HepG2 (cell line): ENCODE measurements around the gene USP11. TPM values are rescaled to one million over a fixed set of nuclear protein-coding genes. Genes with fewer than 3 reads are reported as not detected.
A peak's percentile ranks its signal among the peaks of the same experiment; 100 is the strongest.

Experiments
- FOXJ3 ChIP-seq: sonication (generic); formaldehyde crosslinking; IDR thresholded peaks from 2 replicates; pipeline ENCODE4 v1.4.0; 2020; ENCODE audit warnings: missing genetic modification reagents, mild to moderate bottlenecking, borderline replicate concordance
- FOXM1 ChIP-seq: sonication (generic); formaldehyde crosslinking; IDR thresholded peaks from 2 replicates; pipeline ENCODE4 v1.5.0; 2020; ENCODE audit warnings: missing genetic modification reagents
- GTF3A ChIP-seq: sonication (generic); formaldehyde crosslinking; conservative IDR thresholded peaks from 2 replicates; pipeline ENCODE4 v1.4.0; 2020; ENCODE audit warnings: mild to moderate bottlenecking, missing genetic modification reagents
- HOXA9 ChIP-seq: sonication (generic); formaldehyde crosslinking; IDR thresholded peaks from 2 replicates; pipeline ENCODE4 v1.8.1; 2022; ENCODE audit warnings: missing genetic modification reagents, mild to moderate bottlenecking, moderate library complexity, borderline replicate concordance
- IRF2 ChIP-seq: IDR thresholded peaks from 2 replicates; pipeline ENCODE4 v1.6.1; 2018; ENCODE audit warnings: missing genetic modification reagents, missing compliant biosample characterization
- ISX ChIP-seq: sonication (generic); formaldehyde crosslinking; conservative IDR thresholded peaks from 2 replicates; pipeline ENCODE4 v1.5.0; 2020; ENCODE audit warnings: missing genetic modification reagents
- KDM2A ChIP-seq: sonication (generic); formaldehyde crosslinking; IDR thresholded peaks from 2 replicates; pipeline ENCODE4 v1.4.0; 2020; ENCODE audit warnings: low read depth, missing genetic modification reagents, borderline replicate concordance
- KMT2B ChIP-seq: IDR thresholded peaks from 2 replicates; pipeline ENCODE4 v1.6.1; 2016; ENCODE audit warnings: missing genetic modification reagents, missing compliant biosample characterization
- MXI1 ChIP-seq: IDR thresholded peaks from 3 replicates; pipeline ENCODE4 v1.6.1; 2012; ENCODE audit warnings: low read depth, low read length, inconsistent platforms, borderline replicate concordance
- NAIF1 ChIP-seq: sonication (generic); formaldehyde crosslinking; IDR thresholded peaks from 2 replicates; pipeline ENCODE4 v1.5.0; 2020; ENCODE audit warnings: mild to moderate bottlenecking, missing genetic modification reagents, borderline replicate concordance
- NFATC3 ChIP-seq: sonication (generic); formaldehyde crosslinking; IDR thresholded peaks from 2 replicates; pipeline ENCODE4 v1.5.1; 2020; ENCODE audit warnings: mild to moderate bottlenecking, missing genetic modification reagents
- NFKB2 ChIP-seq: sonication (generic); formaldehyde crosslinking; IDR thresholded peaks from 2 replicates; pipeline ENCODE4 v1.4.0; 2020; ENCODE audit warnings: missing genetic modification reagents, borderline replicate concordance
- RNF2 ChIP-seq: fragments of 450-650 bp; conservative IDR thresholded peaks from 2 replicates; pipeline ENCODE4 v1.6.1; 2016; ENCODE audit warnings: low read depth
- SIX4 ChIP-seq: sonication (generic); formaldehyde crosslinking; IDR thresholded peaks from 2 replicates; pipeline ENCODE4 v1.4.0; 2020; ENCODE audit warnings: missing genetic modification reagents
- SP1 ChIP-seq, 2 experiments: fragments of 450-650 bp in 1 of 2; sonication (generic) in 1 of 2; formaldehyde crosslinking in 1 of 2; IDR thresholded peaks; 2 replicates each; pipeline versions ENCODE4 v1.4.0 to v1.6.1; 2016 to 2020; ENCODE audit warnings: missing genetic modification reagents in 1 of 2
- SPEN ChIP-seq: sonication (generic); formaldehyde crosslinking; IDR thresholded peaks from 2 replicates; pipeline ENCODE4 v1.5.1; 2020; ENCODE audit warnings: low read depth, mild to moderate bottlenecking, missing genetic modification reagents
- SRSF1 ChIP-seq: fragments of 200-400 bp; formaldehyde crosslinking; optimal IDR thresholded peaks from 2 replicates; pipeline ENCODE3; 2017; ENCODE audit warnings: mild to moderate bottlenecking, low read depth, low read length, moderate library complexity
- ZBTB7A ChIP-seq: sonication (generic); formaldehyde crosslinking; IDR thresholded peaks from 2 replicates; pipeline ENCODE4 v1.8.0; 2022; ENCODE audit warnings: mild to moderate bottlenecking, missing genetic modification reagents
- ZFY ChIP-seq: sonication (generic); formaldehyde crosslinking; IDR thresholded peaks from 2 replicates; pipeline ENCODE4 v1.4.0; 2020; ENCODE audit warnings: missing genetic modification reagents
- ZNF274 ChIP-seq: sonication (generic); formaldehyde crosslinking; IDR thresholded peaks from 2 replicates; pipeline ENCODE4 v1.5.1; 2020; ENCODE audit warnings: mild to moderate bottlenecking, missing genetic modification reagents
- ZNF382 ChIP-seq: sonication (generic); formaldehyde crosslinking; IDR thresholded peaks from 2 replicates; pipeline ENCODE4 v1.5.0; 2020; ENCODE audit warnings: missing genetic modification reagents, mild to moderate bottlenecking, borderline replicate concordance
- ZNF570 ChIP-seq: sonication (generic); formaldehyde crosslinking; IDR thresholded peaks from 2 replicates; pipeline ENCODE4 v1.4.0; 2020; ENCODE audit warnings: mild to moderate bottlenecking, missing genetic modification reagents, borderline replicate concordance
- ZNF816 ChIP-seq: sonication (generic); formaldehyde crosslinking; IDR thresholded peaks from 2 replicates; pipeline ENCODE4 v1.8.0; 2022; ENCODE audit warnings: missing genetic modification reagents, mild to moderate bottlenecking, borderline replicate concordance
- polyA plus RNA-seq, 8 experiments: library from polyadenylated mRNA; depleted of rRNA in 3 of 8; stranded (reverse) in 7 of 8; unstranded in 1 of 8; fragments of >200 nt; fragmentation: Illumina TruSeq in 4 of 8; extraction: Trizol in 4 of 8; gene quantifications; 2 replicates each; pipeline versions ENCODE4 v1.2.1 to v1.2.3, GENCODE V29; 2011 to 2016; ENCODE audit warnings: low read depth in 4 of 8, missing spikeins in 1 of 8, mixed read lengths in 1 of 8; ENCODE audit not compliant: insufficient read depth in 1 of 8
- total RNA-seq, 5 experiments: library from RNA; depleted of rRNA; stranded (reverse); fragments of >200 nt; fragmentation: Illumina TruSeq; extraction: Trizol; gene quantifications; 2 replicates each; pipeline ENCODE4 v1.2.3, GENCODE V29; 2016; ENCODE audit warnings: low read depth in 1 of 5
- TF ChIP-seq, protein P1 (sequence below): sonication (generic); formaldehyde crosslinking; IDR thresholded peaks from 2 replicates; pipeline ENCODE4 v1.5.1; 2020; ENCODE audit warnings: missing genetic modification reagents, mild to moderate bottlenecking, borderline replicate concordance
- TF ChIP-seq, protein P2 (sequence below): sonication (generic); formaldehyde crosslinking; IDR thresholded peaks from 2 replicates; pipeline ENCODE4 v1.4.0; 2020; ENCODE audit warnings: low read depth, missing genetic modification reagents
- TF ChIP-seq, protein P3 (sequence below): sonication (generic); formaldehyde crosslinking; IDR thresholded peaks from 2 replicates; pipeline ENCODE4 v1.5.1; 2020; ENCODE audit warnings: missing genetic modification reagents, mild to moderate bottlenecking, borderline replicate concordance

USP11 gene
- total and polyA plus RNA-seq, 2 of the 13 experiments (the other 11 are each of a cell fraction or from before 2014, with no cell fraction given), result 23.8 to 31.7 TPM

DNA sequence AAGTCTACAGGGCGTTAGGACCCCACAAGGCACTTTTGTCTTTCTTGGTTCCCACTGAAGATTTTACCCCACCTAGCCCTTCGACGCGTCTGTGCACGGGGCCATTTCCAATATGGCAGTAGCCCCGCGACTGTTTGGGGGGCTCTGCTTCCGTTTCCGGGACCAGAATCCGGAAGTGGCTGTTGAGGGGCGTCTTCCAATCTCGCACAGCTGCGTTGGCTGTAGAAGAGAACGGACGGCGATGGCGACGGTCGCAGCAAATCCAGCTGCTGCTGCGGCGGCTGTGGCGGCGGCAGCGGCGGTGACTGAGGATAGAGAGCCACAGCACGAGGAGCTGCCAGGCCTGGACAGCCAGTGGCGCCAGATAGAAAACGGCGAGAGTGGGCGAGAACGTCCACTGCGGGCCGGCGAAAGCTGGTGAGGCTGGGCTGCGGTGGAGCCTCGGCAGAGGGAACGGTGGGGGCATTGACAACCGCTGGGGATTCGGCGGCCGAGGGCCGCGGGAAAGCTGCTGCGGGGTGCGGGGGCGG lies at the start of gene USP11 (continued):
- no peak for TF ChIP-seq HOXA9 (CRISPR knock-in tag)
- TF ChIP-seq ZNF274, result no peak
- TF ChIP-seq ISX (CRISPR knock-in tag), result no peak
- TF ChIP-seq ZNF816, result no peak
- no peak for TF ChIP-seq NFKB2
- no peak for TF ChIP-seq ZNF570
- no peak; the same call in 1 of the 2 replicates for TF ChIP-seq SPEN (CRISPR knock-in tag)
- 0 out of 2 replicates have a peak, but pooled peaks have one; percentile 15 for TF ChIP-seq RNF2
- no peak for TF ChIP-seq FOXJ3 (CRISPR knock-in tag)
- TF ChIP-seq FOXM1, result no peak
- TF ChIP-seq NAIF1, result no peak
- TF ChIP-seq, protein P1, sequence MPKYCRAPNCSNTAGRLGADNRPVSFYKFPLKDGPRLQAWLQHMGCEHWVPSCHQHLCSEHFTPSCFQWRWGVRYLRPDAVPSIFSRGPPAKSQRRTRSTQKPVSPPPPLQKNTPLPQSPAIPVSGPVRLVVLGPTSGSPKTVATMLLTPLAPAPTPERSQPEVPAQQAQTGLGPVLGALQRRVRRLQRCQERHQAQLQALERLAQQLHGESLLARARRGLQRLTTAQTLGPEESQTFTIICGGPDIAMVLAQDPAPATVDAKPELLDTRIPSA (CRISPR knock-in tag), result no peak
- no peak for TF ChIP-seq NFATC3 (CRISPR knock-in tag)
- no peak; the same call in 1 of the 2 replicates for TF ChIP-seq KMT2B (CRISPR knock-in tag)
- TF ChIP-seq ZNF382 (CRISPR knock-in tag), result no peak
- no peak for TF ChIP-seq SIX4 (CRISPR knock-in tag)
- TF ChIP-seq ZBTB7A, result peak; percentile 74; the same call in 1 of the 2 replicates
- TF ChIP-seq GTF3A, result no peak
- TF ChIP-seq IRF2 (CRISPR knock-in tag), result no peak
- peak; percentile 47 for TF ChIP-seq SRSF1
- peak; percentile 37; the same call in 1 of the 3 replicates for TF ChIP-seq MXI1
- TF ChIP-seq SP1 (IDR thresholded peaks at IDR 0.05), result no peak
- TF ChIP-seq SP1 (CRISPR knock-in tag; IDR thresholded peaks at IDR 0.05), result no peak
- TF ChIP-seq ZFY (CRISPR knock-in tag), result peak; percentile 56
- TF ChIP-seq, protein P2, sequence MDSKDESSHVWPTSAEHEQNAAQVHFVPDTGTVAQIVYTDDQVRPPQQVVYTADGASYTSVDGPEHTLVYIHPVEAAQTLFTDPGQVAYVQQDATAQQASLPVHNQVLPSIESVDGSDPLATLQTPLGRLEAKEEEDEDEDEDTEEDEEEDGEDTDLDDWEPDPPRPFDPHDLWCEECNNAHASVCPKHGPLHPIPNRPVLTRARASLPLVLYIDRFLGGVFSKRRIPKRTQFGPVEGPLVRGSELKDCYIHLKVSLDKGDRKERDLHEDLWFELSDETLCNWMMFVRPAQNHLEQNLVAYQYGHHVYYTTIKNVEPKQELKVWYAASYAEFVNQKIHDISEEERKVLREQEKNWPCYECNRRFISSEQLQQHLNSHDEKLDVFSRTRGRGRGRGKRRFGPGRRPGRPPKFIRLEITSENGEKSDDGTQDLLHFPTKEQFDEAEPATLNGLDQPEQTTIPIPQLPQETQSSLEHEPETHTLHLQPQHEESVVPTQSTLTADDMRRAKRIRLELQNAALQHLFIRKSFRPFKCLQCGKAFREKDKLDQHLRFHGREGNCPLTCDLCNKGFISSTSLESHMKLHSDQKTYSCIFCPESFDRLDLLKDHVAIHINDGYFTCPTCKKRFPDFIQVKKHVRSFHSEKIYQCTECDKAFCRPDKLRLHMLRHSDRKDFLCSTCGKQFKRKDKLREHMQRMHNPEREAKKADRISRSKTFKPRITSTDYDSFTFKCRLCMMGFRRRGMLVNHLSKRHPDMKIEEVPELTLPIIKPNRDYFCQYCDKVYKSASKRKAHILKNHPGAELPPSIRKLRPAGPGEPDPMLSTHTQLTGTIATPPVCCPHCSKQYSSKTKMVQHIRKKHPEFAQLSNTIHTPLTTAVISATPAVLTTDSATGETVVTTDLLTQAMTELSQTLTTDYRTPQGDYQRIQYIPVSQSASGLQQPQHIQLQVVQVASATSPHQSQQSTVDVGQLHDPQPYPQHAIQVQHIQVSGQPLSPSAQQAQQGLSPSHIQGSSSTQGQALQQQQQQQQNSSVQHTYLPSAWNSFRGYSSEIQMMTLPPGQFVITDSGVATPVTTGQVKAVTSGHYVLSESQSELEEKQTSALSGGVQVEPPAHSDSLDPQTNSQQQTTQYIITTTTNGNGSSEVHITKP (CRISPR knock-in tag), result no peak
- TF ChIP-seq, protein P3, sequence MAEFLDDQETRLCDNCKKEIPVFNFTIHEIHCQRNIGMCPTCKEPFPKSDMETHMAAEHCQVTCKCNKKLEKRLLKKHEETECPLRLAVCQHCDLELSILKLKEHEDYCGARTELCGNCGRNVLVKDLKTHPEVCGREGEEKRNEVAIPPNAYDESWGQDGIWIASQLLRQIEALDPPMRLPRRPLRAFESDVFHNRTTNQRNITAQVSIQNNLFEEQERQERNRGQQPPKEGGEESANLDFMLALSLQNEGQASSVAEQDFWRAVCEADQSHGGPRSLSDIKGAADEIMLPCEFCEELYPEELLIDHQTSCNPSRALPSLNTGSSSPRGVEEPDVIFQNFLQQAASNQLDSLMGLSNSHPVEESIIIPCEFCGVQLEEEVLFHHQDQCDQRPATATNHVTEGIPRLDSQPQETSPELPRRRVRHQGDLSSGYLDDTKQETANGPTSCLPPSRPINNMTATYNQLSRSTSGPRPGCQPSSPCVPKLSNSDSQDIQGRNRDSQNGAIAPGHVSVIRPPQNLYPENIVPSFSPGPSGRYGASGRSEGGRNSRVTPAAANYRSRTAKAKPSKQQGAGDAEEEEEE (CRISPR knock-in tag), result no peak
- TF ChIP-seq KDM2A (CRISPR knock-in tag), result peak; percentile 47; the same call in 1 of the 2 replicates
